ENCODE data around the gene CYP21A2.
A peak's percentile ranks its signal among the peaks of the same experiment; 100 is the strongest.
"Not testable (repeated sequence)": the region's sequence is repeated elsewhere in the genome, so short reads cannot be mapped to it uniquely, and the experiment has no call there.

Gene CYP21A2

DNA sequence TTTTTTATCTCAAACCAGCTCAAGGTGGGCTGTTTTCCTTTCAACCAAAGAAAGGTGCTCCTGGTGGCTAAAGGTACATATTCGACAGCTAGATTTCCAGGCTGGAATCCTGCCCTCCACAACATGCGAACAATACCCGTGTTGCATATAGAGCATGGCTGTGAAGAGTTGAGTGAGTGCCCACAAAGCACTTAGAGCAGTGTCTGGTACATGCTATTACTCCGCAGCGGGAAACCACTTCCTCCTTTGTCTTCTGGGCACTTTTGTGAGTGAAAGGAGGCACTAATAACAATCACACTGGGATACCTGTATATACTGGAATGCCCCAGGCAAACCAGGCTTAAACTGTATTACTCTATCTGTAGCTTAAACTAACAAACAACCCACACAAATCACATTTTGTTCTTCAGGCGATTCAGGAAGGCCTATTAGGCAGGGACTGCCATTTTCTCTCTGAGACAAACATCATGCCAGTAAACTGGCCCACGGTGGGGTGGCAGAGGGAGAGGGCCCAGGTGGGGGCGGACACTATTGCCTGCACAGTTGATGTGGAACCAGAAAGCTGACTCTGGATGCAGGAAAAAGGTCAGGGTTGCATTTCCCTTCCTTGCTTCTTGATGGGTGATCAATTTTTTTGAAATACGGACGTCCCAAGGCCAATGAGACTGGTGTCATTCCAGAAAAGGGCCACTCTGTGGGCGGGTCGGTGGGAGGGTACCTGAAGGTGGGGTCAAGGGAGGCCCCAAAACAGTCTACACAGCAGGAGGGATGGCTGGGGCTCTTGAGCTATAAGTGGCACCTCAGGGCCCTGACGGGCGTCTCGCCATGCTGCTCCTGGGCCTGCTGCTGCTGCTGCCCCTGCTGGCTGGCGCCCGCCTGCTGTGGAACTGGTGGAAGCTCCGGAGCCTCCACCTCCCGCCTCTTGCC, at the start of gene CYP21A2:
Gene CYP21A2, plus strand, starts transcription at position 818 of the 927 bp plus-strand sequence. Its CDS starts 8 bp downstream, at position 826.
- not testable (repeated sequence) for DNase-seq

DNA sequence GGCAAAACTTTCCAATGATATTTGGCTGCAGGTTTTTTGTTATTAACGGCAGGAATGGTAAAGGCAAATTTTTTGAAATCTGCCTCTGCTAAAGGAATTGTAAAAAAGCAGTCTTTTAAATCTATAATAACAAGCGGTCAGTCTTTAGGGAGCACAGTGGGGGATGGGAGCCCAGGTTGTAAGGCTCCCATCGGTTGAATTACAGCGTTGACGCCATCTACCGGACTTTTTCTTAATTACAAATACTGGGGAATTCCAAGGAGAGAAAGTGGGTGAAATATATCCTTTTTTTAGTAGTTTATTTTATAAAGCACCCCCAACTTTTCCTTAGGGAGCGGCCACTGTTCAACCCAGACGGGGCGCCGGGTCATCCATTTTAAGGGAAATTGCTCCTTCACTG, 48.9 kb upstream of the CYP21A2 start:
- not testable (repeated sequence) for DNase-seq

GRCh38 chr6:31994421-31994820, 43.8 kb upstream of the CYP21A2 start:
- DNase-seq = not testable (repeated sequence)

DNA sequence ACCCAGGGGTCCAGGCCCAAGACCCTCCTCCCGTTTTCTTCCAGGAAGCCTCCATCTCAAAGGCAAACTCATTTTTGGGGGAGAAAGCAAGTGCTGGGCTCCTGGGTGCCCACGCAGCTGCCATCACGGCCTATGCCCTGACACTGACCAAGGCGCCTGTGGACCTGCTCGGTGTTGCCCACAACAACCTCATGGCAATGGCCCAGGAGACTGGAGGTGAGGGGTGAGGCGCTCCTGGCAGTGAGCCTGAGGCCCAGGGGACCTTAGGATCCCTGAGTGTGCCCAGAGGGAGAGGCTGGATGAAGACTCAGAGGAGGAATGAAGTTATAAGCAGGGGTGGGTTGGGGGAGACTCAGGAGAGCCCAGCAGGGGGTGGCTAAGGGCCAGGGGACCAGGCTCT, 41.8 kb upstream of the CYP21A2 start:
- DNase-seq = not testable (repeated sequence)

DNA sequence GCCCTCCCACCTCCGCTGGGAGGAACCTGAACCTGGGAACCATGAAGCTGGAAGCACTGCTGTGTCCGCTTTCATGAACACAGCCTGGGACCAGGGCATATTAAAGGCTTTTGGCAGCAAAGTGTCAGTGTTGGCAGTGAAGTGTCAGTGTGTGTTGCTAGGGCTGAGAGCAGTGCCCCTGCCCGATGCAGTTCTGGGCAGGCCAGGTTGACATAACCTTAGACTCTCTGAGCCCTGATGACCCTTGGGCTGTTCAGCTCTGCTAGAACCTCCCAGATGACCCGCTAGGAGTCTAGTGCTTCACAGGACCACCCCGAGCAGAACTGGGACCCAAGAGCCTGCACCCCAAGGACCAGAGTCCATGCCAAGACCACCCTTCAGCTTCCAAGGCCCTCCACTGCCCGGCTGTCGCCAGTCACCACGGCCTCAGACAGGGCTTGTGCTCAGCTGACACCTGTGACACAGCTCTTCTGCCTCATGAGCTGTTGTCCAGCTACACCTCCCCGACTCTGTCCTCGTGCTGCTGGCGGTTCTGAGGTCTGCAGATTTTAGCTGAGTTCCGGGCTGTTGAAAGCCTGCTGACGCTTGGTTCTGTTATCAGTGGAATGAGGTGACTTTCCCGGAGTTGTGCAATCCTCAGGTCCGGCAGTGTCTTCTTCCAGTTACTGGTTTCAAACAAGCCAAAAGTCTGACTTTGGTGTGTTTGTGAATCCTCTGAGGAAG, 35.5 kb upstream of the CYP21A2 start:
- DNase-seq = not testable (repeated sequence)

DNA sequence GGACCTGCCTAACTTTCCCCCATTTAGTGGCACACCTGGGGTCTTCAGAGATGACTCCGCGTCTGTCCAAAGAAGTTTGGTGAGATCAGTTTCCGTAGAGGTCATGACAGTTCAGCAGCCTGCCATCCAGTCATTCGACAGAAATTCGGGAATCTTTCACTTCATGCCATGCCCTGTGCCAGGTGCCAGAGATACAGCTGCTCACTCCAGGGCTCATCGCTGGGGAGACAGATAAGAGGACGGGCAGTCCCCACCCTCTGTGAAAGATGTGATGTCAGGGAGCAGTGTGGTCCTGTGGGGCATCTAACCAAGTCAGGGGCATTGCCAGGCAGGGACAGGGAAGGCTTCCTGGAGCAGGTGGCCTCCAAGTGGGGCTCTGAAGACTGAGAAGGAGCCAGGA, 34.9 kb upstream of the CYP21A2 start:
- DNase-seq = not testable (repeated sequence)

DNA sequence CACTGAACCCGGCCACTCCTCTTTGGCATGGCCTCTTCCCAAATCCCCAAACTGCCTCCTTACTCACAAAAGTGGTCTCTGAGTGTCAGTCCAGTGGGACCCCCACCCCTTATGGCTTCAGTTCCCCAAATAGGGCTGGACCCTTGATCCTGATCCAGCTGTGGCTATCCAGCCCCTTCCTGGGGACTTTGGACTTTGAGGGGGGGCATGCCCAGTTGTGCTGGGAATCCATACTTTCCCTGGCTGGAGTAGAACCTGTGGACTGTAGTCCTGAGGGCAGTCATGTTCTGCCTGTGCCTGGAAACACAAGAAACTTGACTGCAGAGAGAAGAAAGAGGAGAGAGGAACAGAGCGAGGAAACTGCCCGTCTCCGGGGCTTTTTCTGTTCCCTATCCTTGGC, 33.8 kb upstream of the CYP21A2 start:
- DNase-seq = peak in 1 of 3 donors; percentile 14

GRCh38 chr6:32004864-32005537, 33.2 kb upstream of the CYP21A2 start:
- not testable (repeated sequence) for DNase-seq

DNA sequence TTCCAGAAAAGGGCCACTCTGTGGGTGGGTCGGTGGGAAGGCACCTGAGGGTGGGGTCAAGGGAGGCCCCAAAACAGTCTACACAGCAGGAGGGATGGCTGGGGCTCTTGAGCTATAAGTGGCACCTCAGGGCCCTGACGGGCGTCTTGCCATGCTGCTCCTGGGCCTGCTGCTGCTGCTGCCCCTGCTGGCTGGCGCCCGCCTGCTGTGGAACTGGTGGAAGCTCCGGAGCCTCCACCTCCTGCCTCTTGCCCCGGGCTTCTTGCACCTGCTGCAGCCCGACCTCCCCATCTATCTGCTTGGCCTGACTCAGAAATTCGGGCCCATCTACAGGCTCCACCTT, 32.7 kb upstream of the CYP21A2 start:
- DNase-seq = peak in 1 of 3 donors; percentile 6

DNA sequence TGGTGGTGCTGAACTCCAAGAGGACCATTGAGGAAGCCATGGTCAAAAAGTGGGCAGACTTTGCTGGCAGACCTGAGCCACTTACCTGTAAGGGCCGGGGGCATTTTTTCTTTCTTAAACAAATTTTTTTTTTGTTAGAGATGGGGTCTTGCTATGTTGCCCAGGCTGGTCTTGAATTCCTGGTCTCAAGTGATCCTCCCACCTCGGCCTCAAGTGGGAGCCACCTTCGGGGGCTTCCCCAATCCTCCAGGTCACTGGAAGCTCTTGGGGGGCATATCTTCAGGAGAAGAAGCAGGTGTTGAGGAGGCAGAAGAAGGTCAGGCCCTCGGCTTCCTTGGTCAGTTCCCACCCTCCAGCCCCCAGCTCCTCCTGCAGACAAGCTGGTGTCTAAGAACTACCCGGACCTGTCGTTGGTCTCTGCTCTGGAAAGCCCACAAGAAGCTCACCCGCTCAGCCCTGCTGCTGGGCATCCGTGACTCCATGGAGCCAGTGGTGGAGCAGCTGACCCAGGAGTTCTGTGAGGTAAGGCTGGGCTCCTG, 32.2 kb upstream of the CYP21A2 start:
- peak in 1 of 3 donors; percentile 1 for DNase-seq

- DNase-seq = peak in 1 of 3 donors; percentile 2
These were observed 31.1 kb upstream of the CYP21A2 start for GRCh38 chr6:32007086-32007485.

DNA sequence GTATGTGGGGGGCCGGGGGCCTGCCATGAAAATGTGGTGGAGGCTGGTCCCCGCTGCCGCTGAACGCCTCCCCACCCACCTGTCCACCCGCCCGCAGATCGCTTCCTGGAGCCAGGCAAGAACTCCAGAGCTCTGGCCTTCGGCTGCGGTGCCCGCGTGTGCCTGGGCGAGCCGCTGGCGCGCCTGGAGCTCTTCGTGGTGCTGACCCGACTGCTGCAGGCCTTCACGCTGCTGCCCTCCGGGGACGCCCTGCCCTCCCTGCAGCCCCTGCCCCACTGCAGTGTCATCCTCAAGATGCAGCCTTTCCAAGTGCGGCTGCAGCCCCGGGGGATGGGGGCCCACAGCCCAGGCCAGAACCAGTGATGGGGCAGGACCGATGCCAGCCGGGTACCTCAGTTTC, 30.2 kb upstream of the CYP21A2 start:
- not testable (repeated sequence) for DNase-seq

- DNase-seq = not testable (repeated sequence)
These were observed 29.6 kb upstream of the CYP21A2 start for GRCh38 chr6:32008616-32009015.

GRCh38 chr6:32009537-32009936, 28.7 kb upstream of the CYP21A2 start:
- DNase-seq = peak in 1 of 3 donors; percentile 1

- DNase-seq = peak in 1 of 3 donors; percentile 4
These were observed 27.2 kb upstream of the CYP21A2 start for GRCh38 chr6:32010856-32011530.

DNA sequence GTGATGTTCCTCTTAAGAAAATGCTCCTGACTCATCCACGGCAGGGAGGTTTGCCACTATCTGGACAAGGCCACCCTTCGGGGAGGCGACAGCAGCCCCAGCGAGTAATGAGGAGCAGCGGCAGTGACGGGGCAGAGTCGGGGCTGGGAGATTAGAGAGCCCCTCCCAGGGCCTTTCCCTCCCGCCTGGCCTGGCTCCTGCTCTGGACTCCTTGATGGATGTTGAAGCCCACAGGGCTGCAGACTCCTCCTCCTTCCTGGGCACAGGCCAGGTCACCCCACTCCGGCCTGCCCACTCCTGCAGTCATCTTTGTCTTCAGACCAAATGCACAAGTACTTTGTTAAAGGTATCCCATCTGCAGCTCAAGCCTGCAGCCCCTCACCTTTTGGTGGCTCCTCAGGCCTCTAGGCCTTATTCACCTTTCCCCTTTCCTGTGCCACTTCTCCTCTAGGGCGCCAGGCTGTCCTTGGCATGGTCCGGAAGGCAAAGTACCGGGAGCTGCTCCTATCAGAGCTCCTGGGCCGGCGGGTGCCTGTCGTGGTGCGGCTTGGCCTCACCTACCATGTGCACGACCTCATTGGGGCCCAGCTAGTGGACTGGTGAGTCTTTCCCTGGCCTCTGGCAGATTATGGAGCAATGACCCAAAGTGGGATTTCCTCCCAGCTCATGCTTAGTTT, 25.1 kb upstream of the CYP21A2 start:
- peak in 1 of 3 donors; percentile 16 for DNase-seq

DNA sequence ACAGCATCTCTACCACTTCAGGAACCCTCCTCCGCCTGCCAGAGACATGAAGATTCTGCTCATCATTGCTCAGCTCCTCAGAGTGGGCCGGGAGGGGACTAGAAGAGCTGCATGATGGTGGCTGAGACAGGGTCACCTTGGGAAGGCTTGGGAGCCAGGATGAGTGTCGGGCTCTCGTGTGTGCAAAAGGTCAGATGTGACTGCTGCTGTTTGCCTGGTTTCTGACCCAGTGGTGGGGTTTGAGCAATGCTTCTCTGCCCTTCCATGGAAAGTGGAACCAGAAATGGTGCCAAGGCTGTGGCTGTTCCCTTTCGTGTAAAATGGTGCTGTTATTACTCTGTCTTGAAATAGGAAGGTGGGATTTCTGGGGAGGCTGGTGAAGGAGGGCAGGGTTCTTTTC, 24.5 kb upstream of the CYP21A2 start:
- not testable (repeated sequence) for DNase-seq

DNA sequence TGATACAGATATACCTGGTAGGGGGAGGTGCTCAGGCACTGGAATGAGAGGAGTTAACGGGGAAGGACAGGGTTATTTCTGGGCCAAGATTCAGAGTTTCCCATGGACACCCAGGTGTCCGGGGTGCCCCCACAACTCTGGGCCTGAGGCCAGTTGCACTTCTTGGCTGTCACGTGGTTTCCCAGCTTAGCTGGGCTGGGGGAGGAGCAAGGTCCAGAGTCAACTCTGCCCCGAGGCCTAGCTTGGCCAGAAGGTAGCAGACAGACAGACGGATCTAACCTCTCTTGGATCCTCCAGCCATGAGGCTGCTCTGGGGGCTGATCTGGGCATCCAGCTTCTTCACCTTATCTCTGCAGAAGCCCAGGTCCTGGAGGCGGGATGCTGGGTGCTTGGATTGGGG, 23.7 kb upstream of the CYP21A2 start, which contains the start of gene C4B:
Gene C4B, plus strand, starts transcription at position 249 of the 400 bp plus-strand sequence. Its CDS starts 51 bp downstream, at position 300.
- DNase-seq = not testable (repeated sequence)

DNA sequence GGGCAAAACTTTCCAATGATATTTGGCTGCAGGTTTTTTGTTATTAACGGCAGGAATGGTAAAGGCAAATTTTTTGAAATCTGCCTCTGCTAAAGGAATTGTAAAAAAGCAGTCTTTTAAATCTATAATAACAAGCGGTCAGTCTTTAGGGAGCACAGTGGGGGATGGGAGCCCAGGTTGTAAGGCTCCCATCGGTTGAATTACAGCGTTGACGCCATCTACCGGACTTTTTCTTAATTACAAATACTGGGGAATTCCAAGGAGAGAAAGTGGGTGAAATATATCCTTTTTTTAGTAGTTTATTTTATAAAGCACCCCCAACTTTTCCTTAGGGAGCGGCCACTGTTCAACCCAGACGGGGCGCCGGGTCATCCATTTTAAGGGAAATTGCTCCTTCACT, 16.1 kb upstream of the CYP21A2 start:
- DNase-seq = not testable (repeated sequence)

DNA sequence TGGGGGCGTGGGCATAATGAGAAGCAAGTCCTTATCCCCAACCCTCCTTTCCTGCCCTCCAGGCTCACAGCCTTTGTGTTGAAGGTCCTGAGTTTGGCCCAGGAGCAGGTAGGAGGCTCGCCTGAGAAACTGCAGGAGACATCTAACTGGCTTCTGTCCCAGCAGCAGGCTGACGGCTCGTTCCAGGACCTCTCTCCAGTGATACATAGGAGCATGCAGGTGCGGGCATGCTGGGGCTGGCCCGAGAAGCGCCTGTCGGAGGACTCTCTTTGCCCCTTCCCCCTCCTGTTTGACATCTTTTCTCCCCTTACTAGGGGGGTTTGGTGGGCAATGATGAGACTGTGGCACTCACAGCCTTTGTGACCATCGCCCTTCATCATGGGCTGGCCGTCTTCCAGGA, 9.6 kb upstream of the CYP21A2 start:
- not testable (repeated sequence) for DNase-seq

DNA sequence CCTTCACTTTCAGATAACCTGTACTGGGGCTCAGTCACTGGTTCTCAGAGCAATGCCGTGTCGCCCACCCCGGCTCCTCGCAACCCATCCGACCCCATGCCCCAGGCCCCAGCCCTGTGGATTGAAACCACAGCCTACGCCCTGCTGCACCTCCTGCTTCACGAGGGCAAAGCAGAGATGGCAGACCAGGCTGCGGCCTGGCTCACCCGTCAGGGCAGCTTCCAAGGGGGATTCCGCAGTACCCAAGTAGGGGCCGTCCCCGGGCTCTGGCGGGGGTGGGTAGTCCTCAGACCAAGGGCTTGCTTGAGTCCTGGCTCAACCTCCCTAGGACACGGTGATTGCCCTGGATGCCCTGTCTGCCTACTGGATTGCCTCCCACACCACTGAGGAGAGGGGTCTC, 8.7 kb upstream of the CYP21A2 start:
- not testable (repeated sequence) for DNase-seq

Data from suppressor macrophage treated with lipopolysaccharide for 1 hour (primary cell).